Measurements from ENCODE around the gene E2F7.

E2F7 gene

DNA sequence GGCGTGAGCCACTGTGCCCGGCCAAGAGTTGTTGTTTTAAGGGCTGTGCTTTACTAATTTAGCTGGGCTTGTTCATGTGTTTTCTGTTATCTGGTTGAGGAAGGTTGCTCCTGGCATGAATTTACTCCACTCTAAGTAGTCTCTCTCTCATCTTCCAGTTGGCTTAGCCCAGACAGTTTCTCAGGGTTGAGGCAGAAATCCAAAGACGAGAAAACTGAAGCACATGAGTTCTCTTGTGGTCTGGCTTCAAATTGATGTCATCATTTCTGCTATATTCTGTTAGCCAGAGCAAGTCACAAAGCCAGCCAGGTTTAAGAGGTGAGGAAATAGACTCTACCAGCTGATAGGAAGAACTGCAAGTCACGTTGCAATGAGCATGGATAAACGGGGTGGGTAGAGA is 57.9 kb downstream of the E2F7 start:
- no peak overlapping the region for H3K4me3 ChIP-seq (ENCODE audit: low read depth, low read length)
- TF ChIP-seq, protein P1, sequence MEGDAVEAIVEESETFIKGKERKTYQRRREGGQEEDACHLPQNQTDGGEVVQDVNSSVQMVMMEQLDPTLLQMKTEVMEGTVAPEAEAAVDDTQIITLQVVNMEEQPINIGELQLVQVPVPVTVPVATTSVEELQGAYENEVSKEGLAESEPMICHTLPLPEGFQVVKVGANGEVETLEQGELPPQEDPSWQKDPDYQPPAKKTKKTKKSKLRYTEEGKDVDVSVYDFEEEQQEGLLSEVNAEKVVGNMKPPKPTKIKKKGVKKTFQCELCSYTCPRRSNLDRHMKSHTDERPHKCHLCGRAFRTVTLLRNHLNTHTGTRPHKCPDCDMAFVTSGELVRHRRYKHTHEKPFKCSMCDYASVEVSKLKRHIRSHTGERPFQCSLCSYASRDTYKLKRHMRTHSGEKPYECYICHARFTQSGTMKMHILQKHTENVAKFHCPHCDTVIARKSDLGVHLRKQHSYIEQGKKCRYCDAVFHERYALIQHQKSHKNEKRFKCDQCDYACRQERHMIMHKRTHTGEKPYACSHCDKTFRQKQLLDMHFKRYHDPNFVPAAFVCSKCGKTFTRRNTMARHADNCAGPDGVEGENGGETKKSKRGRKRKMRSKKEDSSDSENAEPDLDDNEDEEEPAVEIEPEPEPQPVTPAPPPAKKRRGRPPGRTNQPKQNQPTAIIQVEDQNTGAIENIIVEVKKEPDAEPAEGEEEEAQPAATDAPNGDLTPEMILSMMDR (IDR thresholded peaks at IDR 0.05; ENCODE audit: control insufficient read depth, extremely low read depth, insufficient read depth) = no peak

DNA sequence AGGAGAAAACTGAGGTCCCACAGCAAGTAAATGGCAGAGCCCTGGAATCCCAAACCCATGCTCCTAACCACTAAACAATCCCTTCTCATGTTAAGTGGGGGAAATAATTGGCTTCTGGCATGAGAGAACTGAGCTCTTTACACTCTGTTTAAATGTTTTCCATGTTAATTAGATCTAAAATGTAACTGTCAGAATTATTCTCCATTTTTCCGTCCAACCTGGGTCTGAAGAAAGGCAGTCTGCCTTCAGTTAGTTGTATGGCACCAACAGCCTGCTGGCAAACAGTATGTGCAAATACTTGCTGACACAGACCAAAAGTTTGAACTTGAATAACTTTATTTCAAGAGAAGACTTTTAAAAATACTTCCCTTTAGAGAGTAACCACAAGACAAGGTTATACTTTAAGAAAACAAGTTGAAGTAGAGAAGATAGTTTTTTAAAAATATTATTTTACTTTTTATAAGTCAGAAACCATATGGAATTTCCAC is 59.7 kb downstream of the E2F7 start:
- DNase-seq (ENCODE audit: low read depth) = no peak
- TF ChIP-seq, protein P1 (IDR thresholded peaks at IDR 0.05; ENCODE audit: control insufficient read depth, extremely low read depth, insufficient read depth) = no peak
- H3K4me3 ChIP-seq (ENCODE audit: low read depth, low read length) = no peak overlapping the region

More for the DNA sequence above, 57.9 kb downstream of the E2F7 start:
- DNase-seq (ENCODE audit: low read depth) = no peak

DNA sequence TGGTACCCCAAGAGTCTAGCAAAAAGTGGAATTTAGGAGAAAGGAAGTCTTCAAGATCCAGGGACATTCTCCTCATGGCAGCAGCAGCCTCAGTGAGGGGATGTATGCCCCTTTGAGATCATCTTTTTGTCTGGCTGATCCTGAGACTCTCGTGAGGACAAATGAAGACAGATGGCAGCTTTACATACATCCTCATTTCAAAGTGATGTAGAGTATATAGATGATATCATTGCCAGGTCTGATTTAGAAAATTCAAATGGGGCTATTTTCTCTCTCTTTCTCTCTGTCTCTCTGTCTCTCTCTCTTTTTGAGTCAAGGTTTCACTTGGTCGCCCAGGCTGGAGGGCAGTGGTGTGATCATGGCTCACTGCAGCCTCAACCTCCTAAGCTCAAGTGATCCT is 61.5 kb downstream of the E2F7 start:
- DNase-seq (ENCODE audit: low read depth) = no peak
- no peak overlapping the region for H3K4me3 ChIP-seq (ENCODE audit: low read depth, low read length)
- TF ChIP-seq, protein P1 (IDR thresholded peaks at IDR 0.05; ENCODE audit: control insufficient read depth, extremely low read depth, insufficient read depth) = no peak

DNA sequence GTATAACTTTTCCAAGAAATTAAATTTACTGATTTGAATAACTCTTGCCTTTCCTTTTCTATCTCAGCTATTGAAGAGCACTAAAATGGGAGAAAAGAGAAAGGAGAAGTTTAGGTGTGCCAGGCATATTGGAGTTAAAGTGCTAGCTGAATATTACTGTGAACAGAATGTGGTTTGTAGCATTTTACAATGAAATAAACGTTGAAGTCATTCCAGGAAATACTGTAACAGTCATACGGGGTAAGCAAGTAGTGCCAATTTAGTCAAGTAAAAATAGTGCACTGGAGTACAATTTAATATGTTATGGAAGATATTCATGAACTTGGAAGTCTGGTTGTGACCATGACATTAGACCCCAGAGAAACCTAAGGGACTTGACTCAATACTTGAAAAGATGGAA is 62.1 kb downstream of the E2F7 start:
- no peak for DNase-seq (ENCODE audit: low read depth)
- TF ChIP-seq, protein P1 (IDR thresholded peaks at IDR 0.05; ENCODE audit: control insufficient read depth, extremely low read depth, insufficient read depth) = no peak
- no peak overlapping the region for H3K4me3 ChIP-seq (ENCODE audit: low read depth, low read length)

DNA sequence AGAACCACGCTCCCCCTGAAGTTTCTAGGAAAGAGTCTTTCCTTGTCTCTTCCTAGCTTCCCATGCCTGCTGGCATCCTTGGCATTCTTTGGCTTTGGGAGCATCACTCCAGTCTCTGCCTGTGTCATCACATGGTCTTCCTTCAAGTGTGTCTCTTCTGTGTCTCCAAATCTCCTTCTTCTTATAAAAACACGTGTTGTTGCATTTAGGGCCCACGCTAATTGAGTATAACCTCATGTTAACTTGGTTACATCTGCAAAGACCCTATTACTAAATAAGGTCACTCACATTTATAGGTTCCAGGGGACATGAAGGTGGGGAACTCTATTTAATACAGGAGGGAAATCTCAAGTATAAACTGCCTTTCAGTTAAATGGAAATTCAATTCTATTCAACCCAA is 63.0 kb downstream of the E2F7 start:
- no peak overlapping the region for H3K4me3 ChIP-seq (ENCODE audit: low read depth, low read length)
- TF ChIP-seq, protein P1 (IDR thresholded peaks at IDR 0.05; ENCODE audit: control insufficient read depth, extremely low read depth, insufficient read depth) = no peak
- no peak for DNase-seq (ENCODE audit: low read depth)

DNA sequence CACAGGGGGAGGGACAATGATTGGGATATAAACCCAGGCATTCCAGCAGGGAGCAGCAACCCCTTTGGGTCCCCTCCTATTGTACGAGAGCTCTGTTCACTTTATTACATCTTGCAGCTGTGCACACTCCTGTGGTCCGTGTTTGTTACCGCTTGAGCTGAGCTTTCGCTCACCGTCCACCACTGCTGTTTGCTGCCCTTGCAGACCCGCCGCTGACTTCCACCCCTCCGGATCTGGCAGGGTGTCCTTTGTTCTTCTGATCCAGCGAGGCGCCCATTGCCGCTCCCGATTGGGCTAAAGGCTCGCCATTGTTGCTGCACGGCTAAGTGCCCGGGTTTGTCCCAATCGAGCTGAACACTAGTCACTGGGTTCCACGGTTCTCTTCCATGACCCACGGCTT is 64.1 kb downstream of the E2F7 start:
- no peak overlapping the region for H3K4me3 ChIP-seq (ENCODE audit: low read depth, low read length)
- TF ChIP-seq, protein P1 (IDR thresholded peaks at IDR 0.05; ENCODE audit: control insufficient read depth, extremely low read depth, insufficient read depth) = no peak
- DNase-seq (ENCODE audit: low read depth) = no peak

DNA sequence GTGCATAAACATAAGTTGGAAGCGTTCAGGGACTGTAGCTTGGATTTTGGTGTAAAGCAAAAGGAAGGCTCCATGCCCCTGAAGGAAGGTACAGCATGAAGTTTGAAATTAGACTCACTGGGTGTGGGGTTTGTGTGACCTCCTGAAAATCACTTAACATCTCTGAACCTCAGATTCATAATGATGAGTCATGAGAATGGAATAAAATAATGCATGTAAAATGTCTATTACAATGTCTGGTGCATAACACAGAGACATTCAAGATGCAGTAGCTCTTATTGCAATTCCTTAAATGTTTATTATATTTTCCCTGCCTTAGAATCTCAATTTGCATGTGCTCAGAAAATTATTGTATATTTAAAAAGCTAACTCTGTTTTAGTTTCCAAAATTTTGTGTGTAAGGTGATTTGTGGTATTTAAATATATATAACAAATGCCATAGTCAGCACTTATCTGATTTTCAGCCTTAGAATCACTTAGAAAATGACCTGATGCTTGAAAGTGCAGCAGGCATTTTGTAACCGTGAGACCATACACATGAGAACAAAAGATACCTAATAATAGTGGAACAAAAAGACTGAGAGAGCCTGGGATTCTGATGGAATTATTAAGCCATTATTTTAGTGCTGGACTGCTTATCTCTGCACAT is 66.3 kb downstream of the E2F7 start:
- TF ChIP-seq, protein P1 (IDR thresholded peaks at IDR 0.05; ENCODE audit: control insufficient read depth, extremely low read depth, insufficient read depth) = no peak
- no peak for DNase-seq (ENCODE audit: low read depth)

More for the DNA sequence above, 66.3 kb downstream of the E2F7 start:
- no peak overlapping the region for H3K4me3 ChIP-seq (ENCODE audit: low read depth, low read length)

Measured in LNCaP clone FGC (cell line).